CD4-positive, alpha-beta T cell treated with Interleukin-15 for 1 hour (primary cell): ENCODE results near the gene IFT122.
"Not testable (repeated sequence)": the region's sequence is repeated elsewhere in the genome, so short reads cannot be mapped to it uniquely, and the experiment has no call there.

Experiments used
- DNase-seq: peaks from one replicate; pipeline ENCODE4 v3.0.0-alpha.2; 2020

IFT122 gene

DNA sequence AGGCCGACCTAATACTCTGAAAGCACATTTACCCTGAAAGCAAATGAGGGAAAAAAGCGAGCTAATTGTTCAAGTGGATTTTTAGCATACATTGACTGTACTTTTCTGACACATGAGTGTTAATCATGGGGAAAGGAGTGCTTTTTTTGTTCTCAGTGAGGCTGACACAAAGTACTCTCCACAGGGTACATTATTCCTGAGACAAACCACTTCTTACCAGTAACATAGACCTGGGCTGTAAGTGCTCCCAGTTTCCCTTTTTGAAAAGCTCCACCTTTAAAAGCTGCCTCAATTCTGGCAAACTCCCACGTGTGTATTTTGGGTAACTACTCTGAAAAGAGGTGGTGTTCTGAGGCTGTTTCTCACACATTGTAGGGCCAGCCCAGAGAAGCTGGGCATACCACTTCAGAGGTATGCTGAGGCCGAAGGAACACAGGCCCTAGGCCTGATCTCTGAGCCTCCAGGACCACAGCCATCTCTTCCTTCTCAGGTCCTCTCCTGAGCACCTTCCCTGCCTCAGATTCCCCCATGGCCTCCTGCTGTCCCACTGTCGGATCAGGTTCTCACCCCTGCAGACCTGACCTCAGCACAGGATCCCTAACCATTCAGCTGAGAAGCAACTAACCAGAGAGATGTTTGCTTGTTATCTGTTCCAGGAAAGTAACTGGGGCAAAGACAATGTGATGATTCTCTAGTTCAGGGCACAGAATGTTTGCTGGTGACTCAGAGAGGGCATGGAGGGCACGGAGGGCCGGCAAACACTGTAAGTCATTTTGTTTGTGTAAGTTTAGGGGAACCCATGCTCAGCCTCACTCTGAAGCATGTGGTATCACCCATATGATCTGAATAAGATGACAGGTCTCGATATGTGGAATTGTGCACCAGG is 58.8 kb downstream of the IFT122 start:
- not testable (repeated sequence) for DNase-seq

DNA sequence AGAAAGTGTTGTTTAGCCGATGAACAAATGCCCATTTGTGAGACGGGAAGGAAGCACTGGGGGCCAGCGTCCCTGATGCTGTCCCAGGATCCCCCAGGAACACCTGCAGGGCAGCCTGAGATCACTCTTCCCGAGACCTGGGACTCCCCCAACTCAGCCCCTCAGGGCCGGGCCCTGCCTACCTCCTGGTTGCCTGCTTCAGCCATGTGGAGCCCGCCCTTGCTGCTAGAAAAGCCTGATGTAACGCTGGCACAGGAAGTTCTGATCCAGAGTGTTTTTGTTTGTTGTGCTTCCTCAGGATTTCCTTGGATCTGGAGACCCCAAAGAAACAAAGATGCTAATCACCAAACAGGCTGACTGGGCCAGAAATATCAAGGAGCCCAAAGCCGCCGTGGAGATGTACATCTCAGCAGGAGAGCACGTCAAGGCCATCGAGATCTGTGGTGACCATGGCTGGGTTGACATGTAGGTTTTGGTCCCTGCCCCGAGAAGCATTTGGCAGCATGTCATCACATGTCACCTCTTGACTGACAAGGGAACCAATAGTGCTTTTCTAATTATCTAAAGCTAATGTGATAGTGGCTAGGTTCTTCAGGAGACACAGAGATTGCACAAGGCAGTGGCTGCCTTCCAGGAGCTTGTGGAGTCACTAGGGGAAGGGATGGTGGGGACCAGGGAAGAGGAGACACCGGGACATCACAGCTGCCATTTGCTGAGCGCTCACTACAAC is 59.7 kb downstream of the IFT122 start:
- not testable (repeated sequence) for DNase-seq

DNA sequence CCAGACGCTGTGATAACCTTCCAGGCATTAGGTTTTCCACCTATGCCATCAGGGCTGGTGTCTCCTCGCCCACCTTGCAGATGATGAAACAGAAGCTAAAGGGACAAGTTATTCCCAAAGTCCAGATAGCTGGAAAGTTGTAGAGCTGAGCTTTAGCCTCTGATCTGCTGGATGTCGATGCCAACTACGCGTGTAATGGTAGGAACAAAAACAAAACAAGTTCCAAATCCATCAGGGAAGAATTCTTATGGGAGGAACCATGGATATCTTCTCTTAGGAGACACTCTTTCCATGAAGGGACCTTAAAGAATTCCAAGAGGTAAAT is 60.3 kb downstream of the IFT122 start:
- DNase-seq: no peak

DNA sequence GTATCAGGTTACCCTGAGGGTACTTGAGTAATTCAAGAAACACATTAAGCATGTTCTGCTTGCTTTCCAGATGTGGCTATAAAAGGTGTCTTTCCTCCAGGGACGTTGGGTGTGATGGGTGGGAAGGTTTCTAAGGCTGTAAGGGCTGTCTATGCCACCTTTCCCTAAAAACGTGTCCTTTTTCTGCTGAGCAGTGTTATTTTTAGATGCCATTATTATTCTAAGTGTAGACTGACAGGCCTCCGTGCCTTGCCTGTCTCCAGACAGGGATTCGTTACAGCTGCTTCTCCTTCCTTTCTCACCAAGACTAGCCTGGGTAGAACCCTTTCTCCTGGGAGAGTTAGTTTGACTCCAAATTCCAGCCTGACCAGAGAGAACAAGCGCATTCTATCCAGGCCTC is 61.6 kb downstream of the IFT122 start:
- no peak for DNase-seq

DNA sequence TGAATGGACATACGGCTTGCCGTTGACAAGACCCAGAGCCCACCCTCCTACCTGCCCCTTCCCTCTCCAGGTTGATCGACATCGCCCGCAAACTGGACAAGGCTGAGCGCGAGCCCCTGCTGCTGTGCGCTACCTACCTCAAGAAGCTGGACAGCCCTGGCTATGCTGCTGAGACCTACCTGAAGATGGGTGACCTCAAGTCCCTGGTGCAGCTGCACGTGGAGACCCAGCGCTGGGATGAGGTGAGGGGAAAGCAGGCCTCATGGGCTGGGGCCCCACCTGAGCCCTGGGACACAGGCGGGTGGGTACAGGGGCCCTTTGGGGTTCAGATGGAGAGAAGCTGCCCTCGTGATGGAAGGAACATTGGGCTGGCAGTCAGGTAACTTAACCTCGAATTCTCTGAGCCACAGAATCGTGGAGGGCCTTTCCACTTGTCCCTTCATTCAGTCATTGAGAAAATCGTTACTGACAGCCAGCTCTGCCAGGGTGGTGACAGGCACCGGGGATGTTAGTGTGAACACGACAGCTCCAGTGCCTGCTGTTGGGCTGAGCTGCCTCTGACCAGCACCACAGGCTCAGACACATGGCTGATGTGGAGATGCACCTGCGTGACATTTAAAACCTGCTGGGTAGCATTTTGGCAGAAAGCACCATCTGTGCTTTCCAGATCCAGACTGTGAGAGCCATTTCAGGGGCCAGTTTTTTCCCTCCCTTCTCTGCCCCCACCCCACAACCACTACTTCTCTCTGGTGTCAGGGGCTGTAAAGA is 62.8 kb downstream of the IFT122 start:
- no peak for DNase-seq

DNA sequence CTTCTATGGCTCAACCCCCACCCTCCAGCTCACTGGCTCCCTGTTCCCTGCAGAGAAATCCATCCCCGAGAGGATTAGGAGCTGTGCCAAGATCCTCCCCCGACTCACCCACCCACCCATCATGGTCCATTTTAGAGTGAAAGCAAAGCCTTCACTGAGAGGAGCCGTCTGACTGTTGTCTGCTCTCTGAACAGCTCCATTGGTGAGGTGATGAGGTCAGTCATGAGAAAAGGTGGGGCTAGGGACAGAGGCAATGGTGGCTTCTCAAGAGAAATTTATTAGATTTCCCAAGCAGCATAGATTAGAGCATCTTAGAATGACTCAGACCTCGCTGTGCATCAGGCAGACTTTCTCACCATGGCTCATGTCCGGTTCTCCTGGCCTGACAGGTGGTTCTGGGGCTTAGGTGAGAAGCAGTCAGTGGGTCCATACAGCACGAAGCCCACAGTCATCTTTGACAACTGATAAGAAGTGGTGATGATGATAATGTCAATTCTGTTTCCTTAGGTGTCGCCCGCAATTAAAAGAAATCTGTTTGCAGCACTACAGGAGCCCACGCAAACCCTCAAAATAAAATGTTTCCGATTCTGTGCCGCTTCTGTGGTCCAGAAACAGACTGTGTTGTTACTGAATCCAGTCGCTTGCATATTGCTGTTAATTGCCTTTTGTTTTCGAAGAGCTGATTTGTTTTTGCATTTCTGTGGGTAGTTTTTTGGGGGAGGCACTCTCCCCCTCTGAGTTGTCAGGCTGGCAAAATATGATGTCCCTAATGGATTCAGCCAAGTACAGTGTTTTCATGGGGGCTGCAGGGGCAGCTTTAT is 63.7 kb downstream of the IFT122 start:
- no peak for DNase-seq

DNA sequence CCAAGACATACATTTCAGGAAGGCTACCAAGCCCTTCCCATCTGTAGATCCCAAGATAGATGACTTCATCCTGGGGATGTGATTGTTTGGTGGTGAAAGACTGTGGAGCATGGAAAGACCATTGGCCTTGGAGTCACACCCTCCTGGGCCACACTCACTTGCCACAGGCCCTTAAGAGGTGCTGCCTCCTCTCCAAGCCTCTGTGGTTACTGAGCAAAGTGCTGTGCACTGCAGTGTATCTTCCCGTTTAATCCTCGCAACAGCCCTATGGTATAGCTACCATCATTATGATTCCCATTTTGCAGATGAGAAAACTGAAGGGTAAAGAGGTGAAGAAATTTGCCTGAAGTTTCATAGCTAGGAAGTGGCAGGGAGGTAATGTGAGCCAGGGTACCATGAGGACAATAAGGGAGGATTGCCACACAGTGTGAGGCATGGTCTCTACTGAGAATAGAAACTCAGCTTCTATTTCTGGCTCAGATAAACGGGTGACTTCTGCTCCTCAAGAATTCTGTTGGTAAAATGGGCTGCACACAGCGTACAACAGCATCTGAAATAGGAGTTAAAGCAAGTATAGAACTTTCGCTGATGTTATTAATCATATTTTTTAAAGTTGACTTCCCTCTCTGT is 64.6 kb downstream of the IFT122 start:
- DNase-seq: no peak

DNA sequence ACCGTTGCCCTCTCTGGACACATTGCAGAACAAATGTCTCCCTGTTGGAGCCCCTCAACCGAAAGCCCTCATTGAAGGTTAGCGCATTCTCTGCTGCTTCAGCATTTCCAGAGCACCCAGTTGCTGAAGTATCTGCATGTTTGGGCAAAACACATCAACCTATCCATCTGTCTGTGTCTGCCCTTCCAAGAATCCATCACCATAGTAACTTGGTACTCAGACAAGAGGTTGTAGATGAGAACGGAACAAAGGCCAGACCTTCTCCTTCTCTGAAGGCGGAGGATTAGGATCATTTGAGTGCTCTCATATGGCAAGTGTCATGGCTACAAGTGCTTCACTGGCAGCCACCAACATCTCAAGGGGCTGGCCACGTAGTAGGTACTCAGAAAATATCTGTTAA is 65.3 kb downstream of the IFT122 start:
- no peak for DNase-seq

DNA sequence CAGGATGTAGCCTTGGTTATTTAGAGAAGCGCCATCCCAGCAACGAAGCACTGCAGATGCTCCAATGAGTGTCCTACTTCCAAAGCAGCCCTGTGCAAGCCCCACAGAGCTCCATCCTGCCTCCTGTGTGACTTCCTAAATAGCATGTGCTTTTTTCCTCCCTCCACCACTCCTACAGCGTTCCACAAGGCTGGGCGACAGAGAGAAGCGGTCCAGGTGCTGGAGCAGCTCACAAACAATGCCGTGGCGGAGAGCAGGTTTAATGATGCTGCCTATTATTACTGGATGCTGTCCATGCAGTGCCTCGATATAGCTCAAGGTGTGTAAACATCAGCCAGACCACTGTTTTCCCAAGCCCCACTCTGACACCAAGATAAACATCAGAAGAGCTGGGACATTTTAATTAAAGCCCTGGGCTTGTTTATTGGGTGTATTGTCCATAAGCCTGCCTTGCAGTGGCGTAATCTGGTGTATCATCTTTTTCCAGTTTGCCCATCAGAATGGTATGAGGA is 66.3 kb downstream of the IFT122 start:
- DNase-seq: no peak

DNA sequence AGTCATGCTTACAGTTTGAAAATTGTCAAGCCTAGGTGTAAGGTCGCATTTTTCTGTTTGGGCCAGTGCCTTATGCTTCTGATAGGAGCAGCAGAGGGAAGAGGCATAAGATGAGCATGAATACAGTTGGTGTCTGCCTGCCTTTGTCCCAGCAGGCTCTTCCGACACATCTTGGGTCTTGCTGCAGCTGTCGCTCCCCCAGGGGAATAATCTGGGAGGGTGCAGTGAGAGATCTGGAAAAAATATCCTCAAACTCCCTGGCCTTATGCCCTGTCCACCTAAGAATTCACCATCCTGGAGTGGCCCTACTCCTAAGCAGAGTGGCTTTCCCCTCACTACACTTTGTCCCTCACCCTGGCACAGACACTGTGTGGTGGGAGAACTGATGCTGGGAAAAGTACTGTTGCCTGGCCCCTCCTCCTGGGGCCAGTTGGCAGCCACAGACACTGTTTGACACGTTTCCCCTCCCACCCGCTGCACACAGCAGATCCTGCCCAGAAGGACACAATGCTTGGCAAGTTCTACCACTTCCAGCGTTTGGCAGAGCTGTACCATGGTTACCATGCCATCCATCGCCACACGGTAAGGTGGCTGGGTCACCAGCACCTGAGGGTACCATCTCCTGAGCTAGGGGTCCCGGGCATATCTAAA is 67.3 kb downstream of the IFT122 start:
- DNase-seq: no peak

DNA sequence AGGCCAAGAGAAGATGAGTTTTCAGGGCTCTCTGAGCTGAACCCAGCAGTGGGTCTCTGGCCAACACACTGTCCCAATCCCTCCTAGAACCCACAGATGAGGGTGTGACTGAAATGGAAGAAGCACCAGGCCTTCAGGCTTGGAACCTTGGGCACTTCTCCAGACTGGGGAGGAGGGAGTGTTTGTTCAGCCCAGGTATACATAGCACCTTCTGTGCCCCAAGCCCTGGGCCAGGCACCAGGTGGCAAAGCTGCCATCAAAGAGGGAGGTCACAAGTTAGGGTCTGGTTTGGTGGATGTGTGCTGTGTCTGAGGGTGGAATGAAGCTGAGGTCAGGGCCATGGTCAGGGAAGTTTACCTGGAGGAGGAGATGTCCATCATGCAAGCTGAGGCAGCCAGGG is 72.6 kb downstream of the IFT122 start:
- no peak for DNase-seq

DNA sequence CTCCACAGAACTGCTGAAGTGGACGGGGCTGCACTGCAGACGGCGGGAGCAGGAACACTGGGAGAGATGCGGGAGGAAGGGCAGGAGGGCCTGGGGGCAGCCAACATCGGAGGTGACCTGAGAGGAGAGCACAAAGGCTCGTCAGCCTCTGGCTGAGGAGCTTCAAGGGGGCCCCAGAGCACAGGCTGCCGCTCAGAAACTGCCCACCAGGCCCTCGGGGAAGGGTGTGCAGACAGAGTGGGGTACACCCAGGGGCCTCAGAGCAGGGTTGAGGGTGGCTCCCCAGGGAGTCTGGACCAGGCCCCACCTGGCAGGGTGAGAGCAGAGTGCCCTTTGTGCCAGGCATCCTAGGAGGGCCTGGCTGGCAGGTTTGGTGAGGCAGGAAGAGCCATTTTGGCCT is 73.7 kb downstream of the IFT122 start:
- no peak for DNase-seq

DNA sequence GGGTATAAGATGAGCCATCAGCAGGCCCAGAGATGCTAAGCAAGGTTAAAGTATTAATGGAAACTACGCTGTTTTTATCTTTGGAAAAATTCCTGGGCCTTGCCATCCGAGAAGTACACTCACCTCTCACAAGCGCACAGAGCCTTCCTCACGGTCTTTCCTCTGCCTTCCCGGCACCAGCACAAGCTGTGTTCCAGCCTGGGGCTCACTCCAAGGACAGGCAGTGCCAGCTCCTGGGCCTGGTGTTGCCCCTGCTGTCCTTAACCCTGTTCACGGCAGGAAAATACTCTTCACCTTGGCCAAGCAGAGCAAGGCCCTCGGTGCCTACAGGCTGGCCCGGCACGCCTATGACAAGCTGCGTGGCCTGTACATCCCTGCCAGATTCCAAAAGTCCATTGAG is 74.1 kb downstream of the IFT122 start:
- no peak for DNase-seq

DNA sequence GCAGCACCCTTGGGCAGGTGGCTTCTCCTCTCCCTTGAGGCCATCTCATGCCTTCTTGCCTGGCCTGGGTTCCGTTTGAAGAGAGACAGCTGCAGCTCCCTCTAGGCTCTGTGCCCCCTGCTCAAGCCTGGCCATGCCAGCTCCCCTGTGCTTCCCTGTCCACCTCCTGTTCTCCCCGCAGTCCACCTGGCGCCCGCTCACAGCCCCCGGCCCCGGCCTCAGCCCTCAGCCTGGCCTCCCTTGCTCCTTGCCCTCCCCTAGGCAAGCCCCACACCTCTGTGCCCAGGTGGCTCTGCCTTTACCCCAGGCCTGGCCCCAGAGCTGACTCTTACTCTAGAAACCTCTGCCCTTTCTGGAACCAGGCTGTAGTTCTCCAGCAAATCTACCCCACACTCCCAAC is 74.5 kb downstream of the IFT122 start:
- no peak for DNase-seq

DNA sequence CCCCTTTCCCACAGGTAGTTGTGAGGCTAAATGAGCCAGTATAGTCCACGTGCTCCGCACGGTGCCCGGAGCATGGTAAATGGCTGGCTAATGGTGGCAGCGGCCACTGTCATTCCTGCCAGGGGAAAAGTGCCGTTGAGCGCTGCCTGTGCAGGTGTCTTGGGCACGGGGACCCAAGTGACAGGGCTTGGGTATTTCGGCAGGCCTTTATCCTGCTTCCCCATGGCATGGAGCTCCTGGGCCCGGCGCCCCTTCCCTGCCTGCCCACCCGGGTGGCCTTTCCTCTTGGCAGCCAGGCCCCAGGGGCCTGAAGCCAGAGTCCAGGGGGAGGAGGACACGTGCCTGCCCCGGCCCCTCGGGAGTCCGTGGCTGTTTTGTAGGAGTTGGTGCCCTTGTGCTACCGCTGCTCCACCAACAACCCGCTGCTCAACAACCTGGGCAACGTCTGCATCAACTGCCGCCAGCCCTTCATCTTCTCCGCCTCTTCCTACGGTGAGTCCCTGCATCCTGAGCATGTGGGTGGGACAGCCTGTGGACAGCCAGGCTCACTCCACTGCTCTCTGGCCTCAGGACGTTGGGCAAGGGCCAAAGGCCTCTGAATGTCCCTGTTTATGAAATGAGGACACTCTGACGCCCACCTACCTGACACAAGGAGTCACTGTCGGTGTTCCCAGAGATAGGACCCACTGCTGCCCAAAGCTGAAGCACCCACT is 75.2 kb downstream of the IFT122 start:
- DNase-seq: not testable (repeated sequence)

DNA sequence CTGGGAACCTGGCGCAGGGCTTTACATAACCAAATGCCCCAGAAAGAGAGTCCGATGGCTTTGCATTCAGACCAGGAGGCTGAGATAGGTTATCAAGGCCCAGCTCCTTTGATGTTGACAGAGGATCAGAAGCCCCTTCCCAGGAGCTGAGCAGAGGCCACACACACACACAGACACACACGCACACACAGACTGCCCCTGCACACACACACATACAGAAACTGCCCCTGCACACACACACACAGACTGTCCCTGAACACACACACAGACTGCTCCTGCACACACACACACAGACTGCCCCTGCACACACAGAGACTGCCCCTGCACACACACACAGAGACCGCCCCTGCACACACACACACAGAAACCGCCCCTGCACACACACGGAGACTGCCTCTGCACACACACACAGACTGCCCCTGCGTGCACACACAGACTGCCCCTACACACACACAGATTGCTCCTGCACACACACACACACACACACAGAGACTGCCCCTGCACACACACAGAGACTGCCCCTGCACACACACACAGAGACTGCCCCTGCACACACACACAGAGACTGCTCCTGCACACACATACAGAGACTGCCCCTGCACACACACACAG is 75.9 kb downstream of the IFT122 start:
- DNase-seq: not testable (repeated sequence)

DNA sequence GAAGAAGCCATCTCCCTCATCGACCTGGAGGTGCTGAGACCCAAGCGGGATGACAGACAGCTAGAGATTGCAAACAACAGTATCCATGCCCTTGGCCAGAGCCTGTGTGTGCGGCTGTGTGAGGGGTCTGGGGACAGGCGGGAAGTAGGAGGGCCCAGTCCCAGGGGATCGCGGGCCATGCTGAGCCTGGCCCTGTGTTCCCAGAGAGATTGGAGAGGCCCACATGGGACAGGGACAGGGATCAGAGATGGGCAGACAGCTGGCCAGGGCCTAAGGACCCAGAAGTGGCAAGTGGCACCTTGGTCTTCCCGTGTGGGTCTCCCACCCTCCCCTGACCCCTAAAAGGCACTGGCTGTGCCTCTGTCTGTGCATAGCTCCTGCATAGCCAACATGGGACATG is 77.5 kb downstream of the IFT122 start:
- no peak for DNase-seq

DNA sequence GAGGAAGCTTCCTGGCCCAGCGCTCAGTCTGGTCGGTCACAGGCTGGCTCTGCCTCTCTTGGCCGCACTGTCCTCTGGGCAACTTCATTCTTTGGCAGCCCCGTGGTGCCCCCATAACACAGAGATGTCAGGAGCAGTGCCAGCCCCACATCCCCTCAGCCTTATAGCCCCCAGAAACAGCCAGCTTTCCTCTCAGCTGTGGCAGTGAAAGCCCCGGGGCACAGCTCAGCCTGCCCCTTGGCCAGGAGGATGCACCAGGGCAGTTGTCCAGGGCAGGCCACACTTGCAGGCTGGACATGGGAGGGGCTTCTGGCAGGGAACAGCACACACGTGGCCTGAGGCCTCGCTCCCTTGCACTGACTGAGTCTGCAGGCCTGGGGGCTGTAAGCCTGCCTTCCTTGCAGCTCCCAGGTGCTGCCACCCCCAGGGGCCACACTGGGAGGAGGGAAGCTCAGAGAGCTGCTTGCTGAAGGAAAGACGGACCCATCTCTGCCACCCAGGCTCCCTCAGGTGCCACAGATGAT is 78.1 kb downstream of the IFT122 start:
- DNase-seq: no peak

DNA sequence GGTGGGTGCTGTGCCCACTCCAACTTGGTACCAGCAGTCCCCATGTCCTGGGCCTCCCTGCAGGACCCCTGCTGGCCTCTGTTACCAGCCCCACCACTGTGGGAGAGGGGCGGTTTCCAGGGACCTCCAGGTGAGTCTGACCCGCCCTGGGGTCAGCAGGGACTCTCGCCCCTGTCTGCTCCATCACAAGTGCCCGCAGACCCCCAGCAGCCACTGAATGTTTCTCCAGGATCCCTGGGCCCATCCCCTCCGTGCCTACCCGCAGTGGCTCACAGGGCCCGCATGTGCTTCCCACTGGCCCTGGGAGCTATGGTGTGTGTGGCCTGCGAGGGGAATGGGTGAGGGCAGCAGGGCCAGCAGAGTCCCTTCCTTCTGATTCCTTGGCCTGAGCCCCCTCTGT is 78.6 kb downstream of the IFT122 start:
- no peak for DNase-seq

DNA sequence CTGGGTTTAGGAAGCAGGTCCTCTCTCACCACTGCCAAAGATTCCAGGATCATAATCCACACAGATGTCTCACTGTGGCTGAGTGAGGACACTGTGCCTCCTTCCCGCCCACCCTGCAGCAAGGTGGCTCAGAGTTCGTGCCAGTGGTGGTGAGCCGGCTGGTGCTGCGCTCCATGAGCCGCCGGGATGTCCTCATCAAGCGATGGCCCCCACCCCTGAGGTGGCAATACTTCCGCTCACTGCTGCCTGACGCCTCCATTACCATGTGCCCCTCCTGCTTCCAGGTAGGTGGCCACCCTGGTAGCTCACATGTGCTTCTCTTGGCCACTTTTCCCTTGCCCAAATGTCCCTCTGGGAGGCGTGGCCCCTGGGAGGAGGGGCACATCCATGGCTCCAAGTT is 79.4 kb downstream of the IFT122 start:
- no peak for DNase-seq
